ENCODE data around the gene CST8.

Gene CST8

DNA sequence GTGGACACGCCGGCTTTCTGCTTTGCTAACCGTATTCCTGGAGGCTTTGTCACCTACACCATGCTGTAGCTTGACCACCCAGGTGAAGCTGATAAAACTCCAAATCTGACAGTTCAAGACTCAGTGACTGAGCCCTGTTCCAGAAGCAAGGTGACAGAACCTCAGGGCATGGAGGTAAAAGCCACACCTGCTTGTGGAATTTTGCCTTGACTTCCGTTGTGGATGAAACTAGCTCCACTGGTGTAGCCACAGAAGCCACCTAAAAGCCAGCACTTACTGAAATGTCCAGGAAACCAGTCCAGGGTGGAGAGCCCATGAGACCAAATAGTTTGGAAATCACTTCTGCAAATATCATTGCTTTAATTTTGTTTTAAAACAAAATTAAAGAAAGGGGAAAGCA, 11.0 kb downstream of the CST8 start:
- Histone ChIP-seq H3K4me1 (ENCODE audit: control insufficient read depth, insufficient read depth, low read length, poor library complexity, severe bottlenecking) (no peaks in the 10 kb centered on the region), H3K9me3 (ENCODE audit: control insufficient read depth, low read length) (no peaks in the 10 kb centered on the region), H3K36me3 (ENCODE audit: control insufficient read depth, insufficient read depth, low read length) (no peaks in the 10 kb centered on the region), H3K27ac (ENCODE audit: low read depth, low read length, severe bottlenecking) (no peak overlapping the region), H3K4me3 (ENCODE audit: extremely low read depth, insufficient read depth, low read length, poor library complexity, severe bottlenecking) (no peak overlapping the region)
- 90 to 94% methylated on average over 3 to 4 of the region's 4 CpGs for WGBS, 2 experiments (ENCODE audit: insufficient coverage in 2 of 2)

DNA sequence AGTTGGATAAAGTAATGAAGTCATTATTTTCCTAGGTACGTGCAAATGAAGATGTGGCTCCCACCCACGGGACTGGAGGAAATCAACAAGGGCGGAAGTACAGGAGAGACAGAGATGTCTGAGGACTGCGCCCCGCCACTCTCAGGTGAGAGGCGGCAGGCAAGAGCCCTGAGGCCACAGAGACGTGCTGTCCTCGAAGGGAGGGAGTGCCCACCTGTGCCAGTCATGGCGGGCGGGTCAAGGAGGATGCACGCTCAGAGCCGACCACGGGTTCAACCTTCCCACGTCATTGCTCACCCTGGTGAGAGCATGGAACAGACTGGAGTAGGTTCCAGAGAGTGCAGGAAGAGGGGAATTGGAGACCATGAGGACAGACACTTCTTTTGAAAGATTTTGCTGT, 12.7 kb downstream of the CST8 start:
- Histone ChIP-seq H3K9me3 (ENCODE audit: control insufficient read depth, low read length) (no peaks in the 10 kb centered on the region), H3K4me3 (ENCODE audit: extremely low read depth, insufficient read depth, low read length, poor library complexity, severe bottlenecking) (no peak overlapping the region), H3K27ac (ENCODE audit: low read depth, low read length, severe bottlenecking) (no peak overlapping the region), H3K4me1 (ENCODE audit: control insufficient read depth, insufficient read depth, low read length, poor library complexity, severe bottlenecking) (peaks cover 11% of the 10 kb centered on the region), H3K36me3 (ENCODE audit: control insufficient read depth, insufficient read depth, low read length) (no peaks in the 10 kb centered on the region)
- WGBS, 2 experiments (ENCODE audit: insufficient coverage in 2 of 2): 80% methylated on average over 9 to 10 of the region's 14 CpGs

DNA sequence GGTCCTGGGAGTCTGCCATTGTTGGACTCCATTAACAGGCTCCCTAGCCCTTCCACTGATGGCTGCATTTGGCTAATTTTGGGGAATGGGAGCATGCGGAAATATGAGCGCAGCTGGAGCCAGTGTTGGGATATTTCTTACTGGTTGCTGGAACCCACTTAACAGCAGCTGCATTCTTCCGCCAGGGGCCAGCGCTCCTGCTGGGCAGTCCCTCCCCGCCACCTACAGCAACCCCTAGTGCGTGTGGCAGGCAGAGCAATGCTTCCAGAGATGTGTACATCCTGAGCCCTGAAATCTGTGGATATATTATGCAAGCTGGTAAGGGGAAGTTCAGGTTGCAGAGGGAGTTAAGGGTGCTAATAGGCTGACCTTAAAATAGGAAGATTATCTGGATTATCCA, 16.4 kb downstream of the CST8 start:
- WGBS, 2 experiments (ENCODE audit: insufficient coverage in 2 of 2): 91% methylated on average over 4 of the region's 6 CpGs; no CpG with 5 or more reads in 1 of the 2 experiments

DNA sequence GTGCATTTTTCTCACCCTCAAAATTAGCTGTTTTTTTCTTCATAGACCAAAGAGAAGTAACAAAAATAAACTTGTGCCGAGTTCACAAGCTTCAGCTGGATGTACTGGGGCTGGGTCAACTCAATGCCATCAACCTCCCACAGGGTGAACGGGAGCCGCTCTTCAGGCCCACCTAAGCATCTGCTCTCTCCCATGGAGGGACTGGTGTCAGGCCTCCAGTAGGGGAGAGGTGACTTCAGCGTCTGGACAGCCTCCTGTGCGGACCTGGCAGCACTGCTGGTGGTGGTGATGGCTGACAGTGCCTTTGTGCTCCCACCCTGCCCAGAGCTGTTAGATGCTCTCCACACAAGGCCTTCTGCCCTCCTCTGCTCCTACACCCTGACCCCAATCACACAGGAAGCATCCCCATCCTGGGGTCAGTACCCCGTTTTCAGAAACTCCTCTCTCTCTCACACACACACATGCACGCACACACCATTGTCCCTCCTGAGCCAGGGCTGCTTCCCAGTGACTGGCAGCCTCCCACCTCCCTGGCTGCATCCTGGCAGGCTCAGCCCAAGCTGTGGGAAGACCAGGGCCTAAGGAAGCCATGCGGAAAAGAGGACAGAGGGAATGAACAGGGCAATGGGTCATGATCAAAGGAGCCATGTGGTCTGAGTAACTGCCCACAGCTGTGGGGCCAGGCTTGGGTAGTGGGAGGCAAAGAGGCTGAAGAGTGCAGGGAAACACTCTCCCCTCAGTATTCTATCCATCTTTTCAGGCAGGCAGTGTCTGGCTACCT, 17.7 kb downstream of the CST8 start:
- Histone ChIP-seq H3K4me3 (ENCODE audit: extremely low read depth, insufficient read depth, low read length, poor library complexity, severe bottlenecking) (no peak overlapping the region), H3K4me1 (ENCODE audit: control insufficient read depth, insufficient read depth, low read length, poor library complexity, severe bottlenecking) (peaks cover 14% of the 10 kb centered on the region), H3K9me3 (ENCODE audit: control insufficient read depth, low read length) (no peaks in the 10 kb centered on the region), H3K36me3 (ENCODE audit: control insufficient read depth, insufficient read depth, low read length) (no peaks in the 10 kb centered on the region), H3K27ac (ENCODE audit: low read depth, low read length, severe bottlenecking) (peak overlapping the region; percentile 64)
- WGBS, 2 experiments (ENCODE audit: insufficient coverage in 2 of 2): 70 to 71% methylated on average over 4 to 7 of the region's 8 CpGs

More for the DNA sequence above, 16.4 kb downstream of the CST8 start:
- Histone ChIP-seq H3K4me1 (ENCODE audit: control insufficient read depth, insufficient read depth, low read length, poor library complexity, severe bottlenecking) (peaks cover 14% of the 10 kb centered on the region), H3K36me3 (ENCODE audit: control insufficient read depth, insufficient read depth, low read length) (no peaks in the 10 kb centered on the region), H3K27ac (ENCODE audit: low read depth, low read length, severe bottlenecking) (peak overlapping the region; percentile 64), H3K4me3 (ENCODE audit: extremely low read depth, insufficient read depth, low read length, poor library complexity, severe bottlenecking) (no peak overlapping the region), H3K9me3 (ENCODE audit: control insufficient read depth, low read length) (no peaks in the 10 kb centered on the region)

DNA sequence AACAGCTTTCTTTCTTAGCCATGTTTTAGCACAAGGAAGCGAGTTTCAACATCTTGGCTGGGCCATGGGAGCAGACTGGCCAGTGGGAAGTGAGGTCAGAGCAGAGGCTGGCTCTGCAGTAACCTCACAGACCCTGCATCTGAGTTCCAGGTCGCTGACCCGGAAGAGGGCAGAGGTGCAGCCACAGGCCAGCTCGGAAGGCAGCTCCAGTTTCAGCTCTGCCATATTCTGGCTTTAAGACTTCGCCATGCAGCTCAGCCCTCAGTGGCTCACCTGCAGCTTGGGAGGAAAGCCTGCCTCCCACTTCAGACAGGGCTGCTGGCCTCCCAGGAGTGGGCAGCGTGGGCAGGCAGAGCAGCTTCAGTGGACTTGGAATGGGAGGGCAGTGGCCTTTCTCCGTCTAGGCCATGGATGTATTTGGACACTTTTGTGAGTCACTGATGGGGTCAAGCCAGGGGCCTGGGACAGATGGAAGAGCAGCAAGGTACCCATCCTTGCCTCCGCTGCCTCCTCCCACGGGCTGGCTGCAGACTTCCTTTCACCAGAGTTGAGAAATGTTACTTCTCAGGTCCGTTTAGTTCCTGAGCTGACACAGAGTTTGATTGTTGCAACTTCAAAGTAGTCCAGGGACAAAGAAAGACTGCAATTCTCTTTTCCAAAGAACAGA, 18.5 kb downstream of the CST8 start:
- WGBS, 2 experiments (ENCODE audit: insufficient coverage in 2 of 2): 92% methylated on average over 7 to 8 of the region's 10 CpGs
- no peaks in the 10 kb centered on the region for H3K36me3 ChIP-seq (ENCODE audit: control insufficient read depth, insufficient read depth, low read length)
- H3K4me3 ChIP-seq (ENCODE audit: extremely low read depth, insufficient read depth, low read length, poor library complexity, severe bottlenecking): no peak overlapping the region
- no peak overlapping the region for H3K27ac ChIP-seq (ENCODE audit: low read depth, low read length, severe bottlenecking)
- no peaks in the 10 kb centered on the region for H3K9me3 ChIP-seq (ENCODE audit: control insufficient read depth, low read length)
- peaks cover 14% of the 10 kb centered on the region for H3K4me1 ChIP-seq (ENCODE audit: control insufficient read depth, insufficient read depth, low read length, poor library complexity, severe bottlenecking)

DNA sequence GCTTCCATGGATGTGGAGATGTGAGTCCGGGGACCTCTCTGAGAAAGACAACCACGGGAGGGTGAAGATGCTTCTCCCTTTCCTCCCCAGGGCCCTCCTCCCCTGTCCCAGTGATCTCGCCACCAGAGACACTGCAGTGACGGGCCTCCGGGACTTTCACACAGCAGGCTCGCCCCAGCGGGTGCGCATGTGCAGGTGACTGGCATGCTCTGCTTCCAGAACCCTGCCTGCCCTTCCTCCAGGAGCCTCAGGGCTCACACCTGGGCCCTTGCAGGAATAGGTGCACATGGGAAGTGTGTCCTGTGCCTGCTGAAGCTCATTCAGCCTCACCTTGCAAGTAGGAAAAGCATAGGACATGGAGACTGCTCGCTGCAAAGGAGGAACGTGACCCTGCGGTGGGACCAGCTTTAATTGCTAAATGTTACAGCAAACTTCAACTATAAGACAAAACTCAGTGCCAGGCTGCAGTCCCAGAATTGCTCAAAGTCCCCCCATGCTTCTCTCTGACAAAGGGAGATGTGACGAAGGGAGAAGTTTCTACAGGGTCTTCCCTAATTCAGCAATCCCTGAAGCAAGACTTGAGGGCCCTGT, 19.2 kb downstream of the CST8 start:
- H3K4me3 ChIP-seq (ENCODE audit: extremely low read depth, insufficient read depth, low read length, poor library complexity, severe bottlenecking): no peak overlapping the region
- H3K4me1 ChIP-seq (ENCODE audit: control insufficient read depth, insufficient read depth, low read length, poor library complexity, severe bottlenecking): peaks cover 14% of the 10 kb centered on the region
- no peaks in the 10 kb centered on the region for H3K9me3 ChIP-seq (ENCODE audit: control insufficient read depth, low read length)
- no peak overlapping the region for H3K27ac ChIP-seq (ENCODE audit: low read depth, low read length, severe bottlenecking)
- WGBS, 2 experiments (ENCODE audit: insufficient coverage in 2 of 2): 84 to 93% methylated on average over 7 to 9 of the region's 12 CpGs
- no peaks in the 10 kb centered on the region for H3K36me3 ChIP-seq (ENCODE audit: control insufficient read depth, insufficient read depth, low read length)

DNA sequence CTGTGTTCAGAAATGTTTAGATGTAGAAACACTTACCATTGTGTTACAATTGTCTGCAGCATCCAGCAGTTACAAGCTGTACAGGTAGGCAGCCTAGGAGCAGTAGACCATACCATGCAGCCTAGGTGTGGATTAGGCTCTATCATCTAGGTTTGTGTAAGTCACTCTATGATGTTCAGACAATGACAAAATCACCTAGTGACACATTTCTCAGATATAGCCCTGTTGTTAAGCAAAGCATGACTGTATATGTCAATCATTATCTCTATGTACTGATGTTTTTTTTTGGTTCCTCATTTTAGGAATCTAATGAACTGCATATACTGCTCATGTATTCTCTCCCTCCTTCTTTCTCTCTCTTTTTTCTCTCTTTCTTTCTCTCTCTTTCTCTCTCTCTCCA, 22.2 kb downstream of the CST8 start:
- peaks cover 7% of the 10 kb centered on the region for H3K4me1 ChIP-seq (ENCODE audit: control insufficient read depth, insufficient read depth, low read length, poor library complexity, severe bottlenecking)
- no peak overlapping the region for H3K4me3 ChIP-seq (ENCODE audit: extremely low read depth, insufficient read depth, low read length, poor library complexity, severe bottlenecking)
- H3K36me3 ChIP-seq (ENCODE audit: control insufficient read depth, insufficient read depth, low read length): no peaks in the 10 kb centered on the region
- H3K27ac ChIP-seq (ENCODE audit: low read depth, low read length, severe bottlenecking): no peak overlapping the region
- H3K9me3 ChIP-seq (ENCODE audit: control insufficient read depth, low read length): no peaks in the 10 kb centered on the region

DNA sequence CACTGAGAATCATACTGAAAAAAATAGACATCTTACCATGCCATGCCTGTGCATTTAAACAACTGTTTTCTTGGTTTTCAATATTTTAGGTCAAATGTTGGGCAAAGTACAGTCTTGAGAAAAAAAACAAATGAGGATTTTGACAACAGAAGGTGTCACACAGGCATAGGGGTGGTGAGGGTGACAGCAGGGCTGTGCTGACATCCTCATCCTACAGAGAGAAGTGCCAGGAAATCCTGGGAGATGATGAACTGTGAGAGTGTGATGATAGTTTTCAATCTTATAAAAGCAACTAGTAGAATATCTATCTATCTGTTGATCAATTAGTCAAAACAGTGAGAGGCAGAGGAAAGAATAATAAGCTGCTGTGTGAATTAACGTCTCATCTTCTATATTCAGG, 23.9 kb downstream of the CST8 start:
- no peak overlapping the region for H3K4me3 ChIP-seq (ENCODE audit: extremely low read depth, insufficient read depth, low read length, poor library complexity, severe bottlenecking)
- no peaks in the 10 kb centered on the region for H3K36me3 ChIP-seq (ENCODE audit: control insufficient read depth, insufficient read depth, low read length)
- no CpG with 5 or more reads among the region's 1 CpG for WGBS, 2 experiments (ENCODE audit: insufficient coverage in 2 of 2)
- H3K4me1 ChIP-seq (ENCODE audit: control insufficient read depth, insufficient read depth, low read length, poor library complexity, severe bottlenecking): no peaks in the 10 kb centered on the region
- H3K27ac ChIP-seq (ENCODE audit: low read depth, low read length, severe bottlenecking): no peak overlapping the region
- no peaks in the 10 kb centered on the region for H3K9me3 ChIP-seq (ENCODE audit: control insufficient read depth, low read length)

DNA sequence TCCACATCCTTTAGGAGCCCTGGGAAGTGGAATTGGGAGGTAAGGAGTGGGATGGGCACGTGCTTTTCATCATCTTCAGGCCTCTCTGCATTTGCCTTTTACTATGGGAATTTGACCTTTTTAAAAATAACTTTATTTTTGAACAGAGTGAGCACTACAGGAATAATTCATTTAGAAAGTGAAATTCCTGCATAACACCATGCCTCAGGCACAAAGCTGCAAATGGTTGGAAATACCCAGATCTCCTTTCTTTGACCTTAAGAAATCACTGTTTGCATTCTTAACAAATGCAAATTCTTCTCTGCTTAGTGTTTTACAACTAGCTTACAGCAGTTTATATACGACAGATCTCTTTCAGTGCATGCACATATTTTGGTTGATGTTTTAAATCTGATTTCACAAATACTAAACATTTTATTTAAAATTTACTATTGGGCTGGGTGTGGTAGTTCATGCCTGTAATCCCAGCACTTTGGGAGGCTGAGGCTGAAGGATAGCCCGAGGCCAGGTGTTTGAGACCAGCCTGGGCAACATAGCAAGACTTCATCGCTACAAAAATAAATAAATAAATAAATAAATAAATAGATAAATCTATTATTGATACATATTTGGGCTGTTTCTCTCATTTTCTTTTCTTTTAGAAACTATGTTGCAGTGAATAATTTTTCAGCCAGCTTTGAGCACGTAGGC, 24.5 kb downstream of the CST8 start:
- no peak overlapping the region for H3K27ac ChIP-seq (ENCODE audit: low read depth, low read length, severe bottlenecking)
- WGBS, 2 experiments (ENCODE audit: insufficient coverage in 2 of 2): no CpG with 5 or more reads among the region's 5 CpGs

DNA sequence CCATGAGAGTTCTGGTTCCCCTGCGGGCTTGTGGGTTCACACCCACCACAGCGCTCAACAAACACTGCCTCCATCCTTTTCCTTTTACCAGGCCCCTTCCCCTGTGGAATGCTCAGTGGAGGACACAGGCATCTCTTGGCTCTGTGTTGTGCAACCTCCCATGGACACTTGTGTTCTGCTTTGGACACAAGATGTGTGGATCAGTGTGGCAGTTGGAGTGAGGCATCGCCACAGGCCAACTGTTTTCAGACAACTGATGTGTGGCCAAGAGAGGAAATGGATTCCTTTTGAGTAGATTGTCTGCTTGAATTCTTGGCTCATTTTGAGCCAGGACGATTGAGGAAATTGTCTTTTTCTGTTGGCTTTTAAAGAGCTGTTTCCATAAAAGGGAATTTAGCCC, 26.8 kb downstream of the CST8 start:
- Histone ChIP-seq H3K27ac (ENCODE audit: low read depth, low read length, severe bottlenecking) (no peak overlapping the region), H3K4me1 (ENCODE audit: control insufficient read depth, insufficient read depth, low read length, poor library complexity, severe bottlenecking) (no peaks in the 10 kb centered on the region), H3K4me3 (ENCODE audit: extremely low read depth, insufficient read depth, low read length, poor library complexity, severe bottlenecking) (no peak overlapping the region), H3K9me3 (ENCODE audit: control insufficient read depth, low read length) (no peaks in the 10 kb centered on the region), H3K36me3 (ENCODE audit: control insufficient read depth, insufficient read depth, low read length) (no peaks in the 10 kb centered on the region)
- WGBS, 2 experiments (ENCODE audit: insufficient coverage in 2 of 2): 93 to 96% methylated on average over 2 to 3 of the region's 4 CpGs

More for the DNA sequence above, 24.5 kb downstream of the CST8 start:
- H3K4me3 ChIP-seq (ENCODE audit: extremely low read depth, insufficient read depth, low read length, poor library complexity, severe bottlenecking): no peak overlapping the region
- no peaks in the 10 kb centered on the region for H3K9me3 ChIP-seq (ENCODE audit: control insufficient read depth, low read length)
- no peaks in the 10 kb centered on the region for H3K4me1 ChIP-seq (ENCODE audit: control insufficient read depth, insufficient read depth, low read length, poor library complexity, severe bottlenecking)
- no peaks in the 10 kb centered on the region for H3K36me3 ChIP-seq (ENCODE audit: control insufficient read depth, insufficient read depth, low read length)

Data from mesodermal cell (in vitro differentiated cells).